ENCODE results near the gene ERBB4.

The ERBB4 gene

DNA sequence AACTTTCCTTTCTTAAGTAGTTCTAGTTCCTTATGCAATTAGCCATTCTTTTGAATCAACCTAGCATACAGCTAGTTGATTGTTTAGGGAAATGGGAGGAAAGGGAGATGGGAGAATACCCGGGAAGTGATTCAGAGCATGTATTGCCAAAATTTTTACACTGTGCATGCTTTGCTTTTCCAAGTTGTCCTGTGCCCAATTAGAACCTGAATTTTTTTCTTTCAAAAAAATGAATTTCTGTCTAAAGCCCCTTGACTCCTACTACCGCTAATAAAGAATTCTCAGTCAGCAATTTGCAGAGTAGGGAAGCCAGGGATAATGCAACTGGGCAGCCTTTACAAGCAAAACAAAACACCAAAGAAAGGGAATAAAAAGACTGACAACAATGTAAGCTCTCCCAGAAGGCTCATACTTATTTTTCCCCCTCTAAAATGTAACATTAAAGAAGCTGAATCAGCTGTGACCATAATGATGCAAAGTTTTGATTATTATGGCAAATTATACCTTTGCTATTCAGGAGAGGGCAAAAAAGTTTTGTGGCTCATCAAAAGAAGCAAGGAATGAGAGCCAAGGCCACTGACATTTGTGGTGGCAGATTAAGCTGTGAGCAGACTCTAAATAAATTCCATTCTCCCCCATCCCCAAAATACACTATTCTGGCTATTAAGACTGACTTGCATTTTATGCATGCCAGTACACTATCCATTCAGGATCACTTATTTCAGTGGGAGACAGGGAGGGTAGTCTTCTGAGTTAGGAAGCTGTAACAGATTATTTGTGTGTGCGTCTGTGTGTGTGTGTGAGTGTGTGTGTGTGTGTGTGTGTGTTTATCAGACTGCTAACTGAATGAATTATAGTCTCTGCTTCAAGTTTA is 174.3 kb downstream of the ERBB4 start:
- TF ChIP-seq, protein P1, sequence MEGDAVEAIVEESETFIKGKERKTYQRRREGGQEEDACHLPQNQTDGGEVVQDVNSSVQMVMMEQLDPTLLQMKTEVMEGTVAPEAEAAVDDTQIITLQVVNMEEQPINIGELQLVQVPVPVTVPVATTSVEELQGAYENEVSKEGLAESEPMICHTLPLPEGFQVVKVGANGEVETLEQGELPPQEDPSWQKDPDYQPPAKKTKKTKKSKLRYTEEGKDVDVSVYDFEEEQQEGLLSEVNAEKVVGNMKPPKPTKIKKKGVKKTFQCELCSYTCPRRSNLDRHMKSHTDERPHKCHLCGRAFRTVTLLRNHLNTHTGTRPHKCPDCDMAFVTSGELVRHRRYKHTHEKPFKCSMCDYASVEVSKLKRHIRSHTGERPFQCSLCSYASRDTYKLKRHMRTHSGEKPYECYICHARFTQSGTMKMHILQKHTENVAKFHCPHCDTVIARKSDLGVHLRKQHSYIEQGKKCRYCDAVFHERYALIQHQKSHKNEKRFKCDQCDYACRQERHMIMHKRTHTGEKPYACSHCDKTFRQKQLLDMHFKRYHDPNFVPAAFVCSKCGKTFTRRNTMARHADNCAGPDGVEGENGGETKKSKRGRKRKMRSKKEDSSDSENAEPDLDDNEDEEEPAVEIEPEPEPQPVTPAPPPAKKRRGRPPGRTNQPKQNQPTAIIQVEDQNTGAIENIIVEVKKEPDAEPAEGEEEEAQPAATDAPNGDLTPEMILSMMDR (IDR thresholded peaks at IDR 0.05): no peak
- H3K27ac ChIP-seq: no peak overlapping the region

DNA sequence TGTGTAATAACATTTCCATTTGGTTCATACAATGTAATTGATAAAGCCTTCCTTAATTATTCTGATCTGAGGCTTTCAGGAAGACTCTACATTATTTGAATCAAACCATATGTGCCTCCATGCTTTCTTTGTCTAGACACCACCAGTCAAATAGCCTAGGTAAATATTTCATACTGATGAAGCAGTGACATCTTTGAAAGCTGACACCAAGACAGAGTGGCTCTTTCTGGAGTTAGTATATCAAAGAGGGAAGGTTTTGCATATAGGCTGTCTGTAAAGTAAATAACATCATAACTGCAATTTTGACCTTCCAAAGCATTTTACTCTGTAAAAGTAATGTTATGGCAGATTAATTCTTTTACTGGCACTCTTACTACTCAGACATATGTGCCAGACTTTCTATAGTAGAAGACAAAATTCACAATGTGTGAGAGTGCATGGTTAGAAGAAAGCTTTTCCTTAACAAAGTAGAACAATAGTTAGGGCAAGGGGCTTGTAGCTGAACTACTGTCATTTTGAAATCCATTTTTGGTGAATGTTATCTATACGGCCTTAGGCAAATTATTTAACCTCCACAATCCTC is 177.3 kb downstream of the ERBB4 start:
- H3K9me3 ChIP-seq: no peaks in the 10 kb centered on the region
- H3K27ac ChIP-seq: no peak overlapping the region
- no peak overlapping the region for H3K4me3 ChIP-seq (ENCODE audit: low read depth in 1 of 2, low read length in 1 of 2)
- no peaks in the 10 kb centered on the region for H3K36me3 ChIP-seq
- H3K4me1 ChIP-seq (ENCODE audit: control insufficient read depth in 1 of 2, insufficient read depth in 1 of 2, low read depth in 1 of 2, low read length in 1 of 2): no peaks in the 10 kb centered on the region
- no peaks in the 10 kb centered on the region for H3K27me3 ChIP-seq
- TF ChIP-seq, protein P1 (IDR thresholded peaks at IDR 0.05): no peak

More for the DNA sequence above, 174.3 kb downstream of the ERBB4 start:
- H3K27me3 ChIP-seq: no peaks in the 10 kb centered on the region
- no peaks in the 10 kb centered on the region for H3K9me3 ChIP-seq
- no peak overlapping the region for H3K4me3 ChIP-seq (ENCODE audit: low read depth in 1 of 2, low read length in 1 of 2)
- no peaks in the 10 kb centered on the region for H3K36me3 ChIP-seq
- no peaks in the 10 kb centered on the region for H3K4me1 ChIP-seq (ENCODE audit: control insufficient read depth in 1 of 2, insufficient read depth in 1 of 2, low read depth in 1 of 2, low read length in 1 of 2)

DNA sequence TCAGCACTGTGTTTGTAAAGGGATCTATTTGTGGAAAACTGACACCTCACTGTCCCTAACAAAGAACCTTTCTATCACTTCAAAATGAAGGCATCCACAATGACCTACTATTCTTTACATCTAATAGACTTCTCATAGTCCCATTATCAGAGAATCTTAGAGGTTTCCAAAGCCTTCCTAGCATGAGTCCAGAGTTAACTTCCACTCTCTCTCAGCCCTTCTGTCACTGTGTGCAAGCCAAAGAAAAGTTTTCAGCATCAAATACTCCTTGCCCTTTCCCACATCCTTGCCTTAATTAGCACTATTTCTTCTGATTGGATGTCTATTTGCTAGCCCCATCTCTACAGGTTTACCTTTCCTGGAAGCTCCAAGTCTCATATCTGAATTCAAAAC is 178.5 kb downstream of the ERBB4 start:
- Histone ChIP-seq H3K27me3 (no peaks in the 10 kb centered on the region), H3K9me3 (no peaks in the 10 kb centered on the region), H3K4me3 (ENCODE audit: low read depth in 1 of 2, low read length in 1 of 2) (no peak overlapping the region), H3K36me3 (no peaks in the 10 kb centered on the region), H3K27ac (no peak overlapping the region), H3K4me1 (ENCODE audit: control insufficient read depth in 1 of 2, insufficient read depth in 1 of 2, low read depth in 1 of 2, low read length in 1 of 2) (no peaks in the 10 kb centered on the region)
- TF ChIP-seq, protein P1 (IDR thresholded peaks at IDR 0.05): no peak

DNA sequence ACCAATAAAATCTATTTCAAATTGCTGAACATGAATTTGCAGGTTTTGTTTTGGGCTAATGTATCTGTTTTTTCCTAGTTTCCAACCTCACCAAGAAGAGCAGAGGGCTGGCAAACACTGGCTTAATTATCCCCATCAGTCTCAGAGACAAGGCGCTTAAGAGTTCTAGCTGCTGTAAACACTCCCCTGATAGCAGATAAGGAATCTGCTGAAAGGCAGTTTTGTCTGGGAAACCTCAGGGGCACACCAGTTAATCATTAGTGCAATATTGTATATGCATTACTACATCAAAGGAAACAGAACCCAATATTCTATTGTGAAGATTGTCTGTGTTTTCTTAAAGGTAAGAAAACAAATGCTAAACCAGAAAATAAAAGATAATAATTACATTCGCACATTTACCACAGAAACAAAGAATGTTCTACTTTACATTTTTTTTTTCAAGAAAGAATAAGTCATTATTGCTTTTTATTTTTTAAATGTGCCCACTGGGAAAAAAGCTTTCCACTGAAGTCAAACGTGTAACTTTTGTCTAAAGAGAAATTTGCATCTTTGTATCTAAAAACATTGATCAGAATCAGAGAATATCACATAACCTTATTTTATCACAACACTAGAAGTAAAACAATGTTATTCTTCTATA is 179.1 kb downstream of the ERBB4 start:
- H3K4me1 ChIP-seq (ENCODE audit: control insufficient read depth in 1 of 2, insufficient read depth in 1 of 2, low read depth in 1 of 2, low read length in 1 of 2): no peaks in the 10 kb centered on the region
- TF ChIP-seq, protein P1 (IDR thresholded peaks at IDR 0.05): no peak
- no peak overlapping the region for H3K27ac ChIP-seq
- H3K9me3 ChIP-seq: no peaks in the 10 kb centered on the region
- H3K4me3 ChIP-seq (ENCODE audit: low read depth in 1 of 2, low read length in 1 of 2): no peak overlapping the region
- H3K36me3 ChIP-seq: no peaks in the 10 kb centered on the region
- no peaks in the 10 kb centered on the region for H3K27me3 ChIP-seq

DNA sequence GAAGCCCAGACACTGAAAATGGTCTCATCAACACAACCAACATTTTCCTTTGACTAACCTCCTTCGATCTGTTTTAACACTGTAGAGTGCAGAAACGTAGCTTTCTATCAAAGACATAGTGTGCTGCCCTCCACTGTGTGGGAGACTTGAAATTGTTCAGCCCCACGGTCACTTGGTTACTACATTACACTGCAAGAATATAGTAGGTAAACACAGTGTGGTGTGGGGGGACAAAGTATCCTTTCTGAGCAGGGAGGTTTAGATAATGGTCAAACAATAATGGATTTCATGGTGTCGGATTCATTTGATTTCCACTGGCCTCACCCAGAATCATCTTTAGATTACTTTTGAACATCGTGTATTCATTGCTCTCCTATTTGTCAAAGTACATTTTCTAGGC is 181.0 kb downstream of the ERBB4 start:
- H3K4me3 ChIP-seq (ENCODE audit: low read depth in 1 of 2, low read length in 1 of 2): no peak overlapping the region
- H3K27ac ChIP-seq: no peak overlapping the region
- H3K9me3 ChIP-seq: no peaks in the 10 kb centered on the region
- TF ChIP-seq, protein P1 (IDR thresholded peaks at IDR 0.05): no peak
- no peaks in the 10 kb centered on the region for H3K4me1 ChIP-seq (ENCODE audit: control insufficient read depth in 1 of 2, insufficient read depth in 1 of 2, low read depth in 1 of 2, low read length in 1 of 2)
- no peaks in the 10 kb centered on the region for H3K36me3 ChIP-seq
- no peaks in the 10 kb centered on the region for H3K27me3 ChIP-seq
